Loucy (cell line): ENCODE measurements around the gene MN1.

ENCODE experiments used
- EZH2phosphoT487 ChIP-seq: fragments of 200-600 bp; IDR thresholded peaks from 2 replicates; pipeline ENCODE4 v1.6.1; 2018; ENCODE audit warnings: antibody characterized with exemption, mild to moderate bottlenecking, moderate library complexity, borderline replicate concordance
- TF ChIP-seq, protein P1 (sequence below): fragments of 200-600 bp; sonication (generic); conservative IDR thresholded peaks from 2 replicates; pipeline ENCODE4 v1.5.1; 2014; ENCODE audit warnings: mild to moderate bottlenecking, antibody characterized with exemption, low read length

DNA sequence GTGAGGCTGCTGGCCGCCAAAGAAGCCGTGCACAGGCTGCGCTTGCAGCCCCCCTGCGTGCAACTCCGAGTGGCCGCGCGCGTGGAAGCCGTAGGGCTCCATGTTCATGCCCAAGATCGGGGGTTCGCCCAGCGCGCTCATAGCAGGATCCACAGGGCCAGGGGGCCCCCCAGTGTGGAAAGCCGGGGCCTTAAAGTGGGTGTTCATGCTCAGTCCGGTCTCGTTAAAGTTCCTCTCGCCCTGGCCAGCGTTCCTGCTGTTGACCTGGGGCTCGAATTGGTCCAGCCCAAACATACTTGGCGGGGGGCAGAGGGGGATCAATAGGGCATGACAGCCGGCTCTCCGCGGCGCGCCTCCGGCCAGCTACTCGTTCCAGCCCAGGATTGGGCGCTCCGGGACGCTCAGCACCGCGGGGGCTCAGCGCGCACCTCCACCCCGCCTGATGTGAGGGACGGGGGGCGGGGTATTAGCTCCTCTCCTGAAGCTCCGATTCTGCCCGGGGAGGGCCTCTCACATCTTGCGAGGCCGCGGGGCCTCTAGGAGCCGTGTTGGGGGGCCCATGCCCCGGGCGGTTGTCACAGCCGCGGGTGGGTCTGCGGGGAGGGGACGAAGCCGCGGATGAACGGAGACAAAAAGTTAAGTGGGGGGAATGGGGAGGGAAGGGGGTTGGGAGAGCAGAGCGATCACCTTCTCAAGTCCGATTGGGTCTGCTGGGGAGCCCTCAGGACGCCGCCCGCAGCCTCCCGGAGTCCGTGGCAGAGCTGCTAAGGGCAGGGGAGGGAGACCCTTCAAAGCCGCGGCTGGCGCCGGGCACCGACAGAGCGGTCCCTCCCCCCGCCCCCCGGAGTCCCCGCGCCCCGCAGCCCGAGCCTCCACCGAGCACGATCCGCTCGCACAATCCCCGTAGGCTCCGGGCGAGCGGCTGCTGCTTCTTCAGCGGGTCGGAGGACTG is 1.0 kb downstream of the MN1 start:
- TF ChIP-seq, protein P1, sequence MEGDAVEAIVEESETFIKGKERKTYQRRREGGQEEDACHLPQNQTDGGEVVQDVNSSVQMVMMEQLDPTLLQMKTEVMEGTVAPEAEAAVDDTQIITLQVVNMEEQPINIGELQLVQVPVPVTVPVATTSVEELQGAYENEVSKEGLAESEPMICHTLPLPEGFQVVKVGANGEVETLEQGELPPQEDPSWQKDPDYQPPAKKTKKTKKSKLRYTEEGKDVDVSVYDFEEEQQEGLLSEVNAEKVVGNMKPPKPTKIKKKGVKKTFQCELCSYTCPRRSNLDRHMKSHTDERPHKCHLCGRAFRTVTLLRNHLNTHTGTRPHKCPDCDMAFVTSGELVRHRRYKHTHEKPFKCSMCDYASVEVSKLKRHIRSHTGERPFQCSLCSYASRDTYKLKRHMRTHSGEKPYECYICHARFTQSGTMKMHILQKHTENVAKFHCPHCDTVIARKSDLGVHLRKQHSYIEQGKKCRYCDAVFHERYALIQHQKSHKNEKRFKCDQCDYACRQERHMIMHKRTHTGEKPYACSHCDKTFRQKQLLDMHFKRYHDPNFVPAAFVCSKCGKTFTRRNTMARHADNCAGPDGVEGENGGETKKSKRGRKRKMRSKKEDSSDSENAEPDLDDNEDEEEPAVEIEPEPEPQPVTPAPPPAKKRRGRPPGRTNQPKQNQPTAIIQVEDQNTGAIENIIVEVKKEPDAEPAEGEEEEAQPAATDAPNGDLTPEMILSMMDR, result no peak
- TF ChIP-seq EZH2phosphoT487, result no peak
